Mucosa of gallbladder (tissue), 1 donor: ENCODE data around the gene TMOD4. TPM values are rescaled to one million over a fixed set of nuclear protein-coding genes. Genes with fewer than 3 reads are reported as not detected.
"Not testable (repeated sequence)": the region's sequence is repeated elsewhere in the genome, so short reads cannot be mapped to it uniquely, and the experiment has no call there.

Experiments
- DNase-seq: peaks from one replicate; pipeline ENCODE4 v3.0.0-alpha.2; 2020; ENCODE audit warnings: low spot score
- total RNA-seq: library from RNA; stranded (reverse); gene quantifications from one replicate; pipeline ENCODE4 v1.2.1, GENCODE V29; 2021
- donor health status: DM: no; HTN: no; CAD: no.

The TMOD4 gene
- 0.78 TPM for total RNA-seq

- no peak for DNase-seq
Measured at GRCh38 chr1:151175863-151176262, at the start of gene TMOD4. Gene TMOD4, minus strand, starts transcription at chr1:151175981. Its CDS starts 1,106 bp downstream, at chr1:151174875.

- DNase-seq: no peak
Measured at GRCh38 chr1:151222130-151222529, 46.3 kb upstream of the TMOD4 start.

- DNase-seq: no peak
Measured at GRCh38 chr1:151221616-151222015, 45.8 kb upstream of the TMOD4 start.

- DNase-seq: no peak
Measured at GRCh38 chr1:151213560-151213959, 37.8 kb upstream of the TMOD4 start.

- no peak for DNase-seq
Measured at GRCh38 chr1:151211972-151212705, 36.4 kb upstream of the TMOD4 start.

GRCh38 chr1:151210830-151211229, 35.0 kb upstream of the TMOD4 start:
- DNase-seq: no peak

GRCh38 chr1:151205381-151205965, 29.7 kb upstream of the TMOD4 start:
- DNase-seq: not testable (repeated sequence)

- no peak for DNase-seq
Measured at GRCh38 chr1:151199873-151200581, 24.2 kb upstream of the TMOD4 start.

GRCh38 chr1:151198254-151199127, 22.7 kb upstream of the TMOD4 start, which contains the start of gene PIP5K1A:
Gene PIP5K1A, plus strand, starts transcription at chr1:151198552. Its CDS starts 445 bp downstream, at chr1:151198997.
- peak; percentile 99 for DNase-seq

GRCh38 chr1:151197863-151198253, 22.1 kb upstream of the TMOD4 start:
- DNase-seq: no peak

GRCh38 chr1:151196292-151196800, 20.6 kb upstream of the TMOD4 start:
- DNase-seq: peak; percentile 85

- peak; percentile 90 for DNase-seq
Measured at GRCh38 chr1:151194894-151195594, 19.3 kb upstream of the TMOD4 start.

GRCh38 chr1:151193856-151194255, 18.1 kb upstream of the TMOD4 start:
- no peak for DNase-seq

- no peak for DNase-seq
Measured at GRCh38 chr1:151193304-151193703, 17.5 kb upstream of the TMOD4 start.

- no peak for DNase-seq
Measured at GRCh38 chr1:151192047-151192446, 16.3 kb upstream of the TMOD4 start.

- peak; percentile 89 for DNase-seq
Measured at GRCh38 chr1:151189637-151190445, 14.1 kb upstream of the TMOD4 start, which contains the start of gene VPS72. Gene VPS72, minus strand, starts transcription at chr1:151190197. Its CDS starts 76 bp downstream, at chr1:151190121.

- DNase-seq: not testable (repeated sequence)
Measured at GRCh38 chr1:151188667-151189066, 12.9 kb upstream of the TMOD4 start.

- no peak for DNase-seq
Measured at GRCh38 chr1:151187205-151187604, 11.4 kb upstream of the TMOD4 start.

GRCh38 chr1:151184211-151184610, 8.4 kb upstream of the TMOD4 start:
- DNase-seq: no peak

- no peak for DNase-seq
Measured at GRCh38 chr1:151176514-151177045, 799 bp upstream of the TMOD4 start.
